AG04449 (cell line): ENCODE data around the gene SGPL1.

Experiments used
- CTCF ChIA-PET: fragments of 350-600 bp; formaldehyde crosslinking; extraction: SDS; loops from one replicate; lab custom pipeline; 2021; ENCODE audit warnings: antibody characterized with exemption; lab: Yijun Ruan, JAX
- POLR2A ChIA-PET: fragments of 400-600, 350-600 bp; formaldehyde crosslinking; extraction: SDS; loops from one replicate; lab custom pipeline; 2020; ENCODE audit warnings: antibody characterized with exemption, inconsistent platforms; lab: Yijun Ruan, JAX
- DNase-seq: peaks from one replicate; pipeline ENCODE4 v3.0.0-alpha.2; 2010; ENCODE audit warnings: low read depth, low spot score
- H3K4me3 ChIP-seq: 2 replicates; pipeline ENCODE4 v1.5.1; 2011; ENCODE audit warnings: low read depth, mild to moderate bottlenecking, control low read depth, low read length
- TF ChIP-seq, protein P1 (sequence below): IDR thresholded peaks from one replicate; pipeline ENCODE4 v1.5.1; 2011; ENCODE audit warnings: mild to moderate bottlenecking, moderate library complexity, low read length, control low read depth, inconsistent platforms; ENCODE audit not compliant: insufficient read depth; ENCODE audit errors: missing control alignments

Gene SGPL1

DNA sequence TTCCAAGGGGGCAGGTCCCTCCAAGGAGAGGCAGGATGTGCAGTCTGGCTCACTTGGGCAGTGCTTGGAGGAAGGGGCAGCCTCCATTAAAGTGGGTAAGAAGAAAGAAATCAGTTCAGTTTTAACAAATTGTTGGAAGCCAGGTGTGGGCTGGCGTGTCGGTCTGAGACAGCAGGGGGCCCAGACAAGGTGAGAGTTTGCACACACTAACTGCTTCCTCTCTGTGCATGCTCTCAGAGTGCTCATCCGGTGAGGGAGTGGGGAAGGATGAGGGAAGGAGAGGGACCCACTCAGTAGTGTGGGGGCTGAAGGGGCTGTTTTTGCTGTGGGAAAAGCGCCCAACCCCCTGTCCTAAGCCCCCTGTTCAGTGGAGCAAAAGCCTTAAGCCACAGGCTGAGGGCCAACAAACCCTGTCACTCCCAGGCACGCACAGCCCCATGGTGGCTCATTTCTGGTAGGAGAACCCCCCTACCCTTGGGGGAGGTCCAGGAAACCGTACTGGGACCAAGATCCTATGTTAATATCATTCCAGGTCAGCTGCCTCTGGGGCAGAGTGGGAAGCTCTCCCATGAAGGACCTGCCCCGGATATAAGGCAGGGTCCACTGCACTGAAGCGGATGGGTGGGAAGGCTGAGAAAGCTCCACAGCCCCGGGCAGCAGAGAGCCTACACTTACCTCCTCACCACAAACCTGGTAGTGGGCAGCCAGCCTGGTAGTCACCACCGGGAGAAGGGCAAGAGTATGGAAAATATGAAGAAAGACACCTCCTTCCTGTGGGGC lies 77.7 kb downstream of the SGPL1 start:
- no peak overlapping the region for H3K4me3 ChIP-seq
- TF ChIP-seq, protein P1, sequence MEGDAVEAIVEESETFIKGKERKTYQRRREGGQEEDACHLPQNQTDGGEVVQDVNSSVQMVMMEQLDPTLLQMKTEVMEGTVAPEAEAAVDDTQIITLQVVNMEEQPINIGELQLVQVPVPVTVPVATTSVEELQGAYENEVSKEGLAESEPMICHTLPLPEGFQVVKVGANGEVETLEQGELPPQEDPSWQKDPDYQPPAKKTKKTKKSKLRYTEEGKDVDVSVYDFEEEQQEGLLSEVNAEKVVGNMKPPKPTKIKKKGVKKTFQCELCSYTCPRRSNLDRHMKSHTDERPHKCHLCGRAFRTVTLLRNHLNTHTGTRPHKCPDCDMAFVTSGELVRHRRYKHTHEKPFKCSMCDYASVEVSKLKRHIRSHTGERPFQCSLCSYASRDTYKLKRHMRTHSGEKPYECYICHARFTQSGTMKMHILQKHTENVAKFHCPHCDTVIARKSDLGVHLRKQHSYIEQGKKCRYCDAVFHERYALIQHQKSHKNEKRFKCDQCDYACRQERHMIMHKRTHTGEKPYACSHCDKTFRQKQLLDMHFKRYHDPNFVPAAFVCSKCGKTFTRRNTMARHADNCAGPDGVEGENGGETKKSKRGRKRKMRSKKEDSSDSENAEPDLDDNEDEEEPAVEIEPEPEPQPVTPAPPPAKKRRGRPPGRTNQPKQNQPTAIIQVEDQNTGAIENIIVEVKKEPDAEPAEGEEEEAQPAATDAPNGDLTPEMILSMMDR = no peak
- CTCF ChIA-PET = interaction anchor here (1.6 to 2.8 kb wide), 2 partner anchors 9 to 11 kb away, joined by 8 to 23 read pairs; no protein-coding TSS in a partner anchor
- DNase-seq = no peak
- POLR2A ChIA-PET = no interaction called here

DNA sequence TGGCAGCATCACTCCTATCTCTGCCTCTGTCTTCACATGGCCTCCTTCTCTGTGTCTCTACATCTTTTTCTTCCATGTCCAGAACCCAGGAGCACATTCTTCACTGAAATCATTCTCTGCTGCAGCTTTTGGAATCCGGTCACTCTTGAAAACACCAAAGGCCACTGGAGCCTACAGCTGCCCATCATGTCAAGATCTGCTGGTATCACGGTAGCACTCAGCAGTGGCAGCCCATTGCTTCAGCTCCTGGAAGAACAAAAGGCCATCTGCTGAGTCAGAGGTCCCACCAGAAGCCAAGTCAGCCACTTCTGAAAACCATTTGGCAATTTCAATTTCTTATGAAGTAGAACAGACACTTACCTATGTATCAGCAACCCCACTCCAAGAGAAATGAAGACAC lies 78.7 kb downstream of the SGPL1 start:
- ChIA-PET CTCF (interaction anchor here (2.8 kb wide), 1 partner anchor 10 kb away, joined by 23 read pairs; no protein-coding TSS in a partner anchor), POLR2A (no interaction called here)
- H3K4me3 ChIP-seq = no peak overlapping the region
- no peak for DNase-seq
- TF ChIP-seq, protein P1 = no peak

DNA sequence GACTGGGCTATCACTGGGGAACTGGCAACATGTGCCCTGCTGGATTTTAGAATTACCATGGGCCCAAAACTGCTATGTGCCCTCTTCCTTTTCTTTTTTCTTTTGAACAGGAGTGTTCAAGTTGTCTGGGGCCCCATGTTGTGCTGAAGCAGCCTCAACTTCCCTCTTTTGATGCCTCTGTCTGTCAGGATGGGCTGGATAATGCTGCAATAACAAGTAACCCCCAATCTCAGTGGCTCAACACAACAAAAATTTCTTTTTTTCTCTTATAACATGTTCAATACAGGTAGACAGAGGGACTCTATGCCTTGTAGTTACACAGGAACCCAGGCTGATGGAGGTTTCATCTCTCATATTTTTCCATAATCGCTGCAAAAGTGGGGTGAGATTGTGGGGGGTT lies 80.8 kb downstream of the SGPL1 start:
- CTCF ChIA-PET = interaction anchor here (0.7 to 2.8 kb wide), 6 partner anchors 7 to 346 kb away, joined by 3 to 23 read pairs (median 4); no protein-coding TSS in a partner anchor
- DNase-seq = no peak
- POLR2A ChIA-PET = no interaction called here
- TF ChIP-seq, protein P1 = no peak
- H3K4me3 ChIP-seq = no peak overlapping the region

DNA sequence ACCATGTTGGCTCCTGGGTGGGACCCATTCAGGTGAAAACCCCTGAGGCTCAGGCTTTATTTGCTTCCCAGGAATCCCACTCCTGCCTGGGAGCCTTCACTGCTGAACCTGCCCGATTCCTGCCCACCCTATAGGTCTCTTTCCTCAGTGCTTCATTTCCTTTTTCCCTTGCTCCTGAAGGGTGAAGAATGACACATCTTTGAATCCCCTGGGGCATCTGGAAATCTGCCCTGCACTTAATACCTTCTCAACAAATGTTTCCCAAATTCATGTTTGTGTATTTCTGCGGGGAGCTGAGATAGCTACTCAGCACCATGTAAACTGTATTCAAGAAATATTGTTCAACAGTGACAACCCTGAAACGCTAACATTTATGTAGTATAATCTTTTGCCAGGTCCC lies 82.9 kb downstream of the SGPL1 start:
- TF ChIP-seq, protein P1 = no peak
- no peak overlapping the region for H3K4me3 ChIP-seq
- CTCF ChIA-PET = interaction anchor here (0.9 to 1.0 kb wide), 2 partner anchors 26 to 386 kb away, joined by 3 to 4 read pairs; no protein-coding TSS in a partner anchor
- POLR2A ChIA-PET = no interaction called here
- DNase-seq = no peak

DNA sequence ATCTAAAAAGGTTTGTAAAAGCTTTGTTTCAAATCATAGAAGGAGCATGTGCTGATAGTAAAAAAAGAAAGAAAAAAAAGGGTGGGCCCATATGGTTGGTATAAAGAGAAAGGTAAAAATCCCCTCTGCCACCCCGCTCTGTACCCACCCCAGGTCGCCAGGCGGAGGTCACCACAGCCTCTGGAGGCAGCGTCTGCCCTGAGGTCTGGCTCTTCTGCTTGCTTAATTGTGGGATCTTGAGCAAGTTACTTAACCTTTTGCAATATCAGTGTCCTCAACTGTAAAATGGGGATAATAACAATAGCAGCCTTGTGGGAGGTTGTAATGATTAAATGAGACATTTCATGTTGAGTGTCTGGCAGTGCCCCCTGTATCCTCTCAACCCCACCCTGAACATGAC lies 83.3 kb downstream of the SGPL1 start:
- no peak for DNase-seq
- CTCF ChIA-PET = interaction anchor here (0.9 to 1.3 kb wide), 3 partner anchors 11 to 386 kb away, joined by 3 to 4 read pairs (median 4); no protein-coding TSS in a partner anchor
- H3K4me3 ChIP-seq = no peak overlapping the region
- POLR2A ChIA-PET = no interaction called here
- TF ChIP-seq, protein P1 = no peak

DNA sequence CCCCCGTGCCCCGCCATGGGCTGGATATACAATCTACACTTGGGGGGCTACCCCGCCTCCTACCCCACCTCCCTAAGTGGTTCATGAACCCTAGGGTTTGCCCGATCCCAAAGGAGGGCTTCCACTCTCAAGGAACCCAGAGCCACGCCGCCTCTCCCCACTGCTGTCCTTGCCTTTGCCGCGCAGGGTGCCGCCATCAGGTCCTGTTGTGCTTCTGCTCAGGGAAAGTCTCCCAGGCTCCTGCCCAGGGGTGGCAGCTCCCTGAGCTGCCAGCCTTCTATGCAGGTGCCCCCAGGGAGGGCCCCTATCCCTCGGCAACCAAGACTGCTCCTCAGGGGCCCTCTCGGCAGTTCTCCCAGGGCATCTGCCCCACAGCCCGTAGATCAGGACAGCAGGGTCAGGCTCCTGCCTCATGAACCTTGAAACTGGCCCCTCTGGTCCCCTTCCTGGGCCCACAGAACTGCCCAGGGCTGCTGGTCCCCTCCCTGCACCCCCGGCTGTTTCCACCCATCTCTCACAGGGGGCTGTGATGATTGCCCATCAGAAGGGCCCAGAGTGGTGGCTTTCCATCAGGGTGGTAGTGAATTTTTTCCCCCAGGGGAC lies 85.6 kb downstream of the SGPL1 start:
- TF ChIP-seq, protein P1 = no peak
- no peak overlapping the region for H3K4me3 ChIP-seq
- POLR2A ChIA-PET = no interaction called here
- CTCF ChIA-PET = interaction anchor here (0.6 to 5.3 kb wide), 4 partner anchors 12 to 36 kb away, joined by 3 to 55 read pairs (median 28); partner anchors contain the start of gene PCBD1
- DNase-seq = no peak
